ENCODE measurements around the gene PGPEP1.

The PGPEP1 gene

GRCh38 chr19:18417250-18418028 lies 77.0 kb downstream of the PGPEP1 start:
- DNase-seq (ENCODE audit: low read depth in 1 of 2, low spot score in 1 of 2), result no peak

GRCh38 chr19:18418029-18418482 lies 77.7 kb downstream of the PGPEP1 start:
- no peak for DNase-seq (ENCODE audit: low read depth in 1 of 2, low spot score in 1 of 2)

GRCh38 chr19:18418483-18419194 lies 78.2 kb downstream of the PGPEP1 start:
- no peak for DNase-seq (ENCODE audit: low read depth in 1 of 2, low spot score in 1 of 2)

- DNase-seq (ENCODE audit: low read depth in 1 of 2, low spot score in 1 of 2), result peak; percentile 51 to 63
Measured at GRCh38 chr19:18419195-18419698, 78.8 kb downstream of the PGPEP1 start, which contains the start of gene SSBP4. SSBP4 (plus strand) TSS chr19:18419398; CDS start chr19:18419649, 251 bp downstream.

Measured in stimulated activated CD4-positive, alpha-beta T cell treated with anti-CD3 and anti-CD28 coated beads, Interleukin-15, amount 100 ng/mL, for 1 hour (primary cell).